Endothelial cell of umbilical vein (primary cell): ENCODE data around the gene AGBL4.

Source experiments
- POLR2A ChIP-seq: IDR thresholded peaks from 2 replicates; pipeline ENCODE4 v1.6.1; 2012; ENCODE audit warnings: low read depth, mild to moderate bottlenecking, control low read depth, low read length
- TF ChIP-seq, protein P1 (sequence below), 2 donors: IDR thresholded peaks; 1 replicate in 1 of 2; 2 replicates in 1 of 2; pipeline ENCODE4 v1.5.1; 2011; ENCODE audit warnings: low read length in 2 of 2, mild to moderate bottlenecking in 2 of 2, moderate library complexity in 2 of 2, control low read depth in 1 of 2, inconsistent platforms in 1 of 2, low read depth in 1 of 2; ENCODE audit not compliant: insufficient read depth in 1 of 2; ENCODE audit errors: extremely low read depth in 1 of 2

DNA sequence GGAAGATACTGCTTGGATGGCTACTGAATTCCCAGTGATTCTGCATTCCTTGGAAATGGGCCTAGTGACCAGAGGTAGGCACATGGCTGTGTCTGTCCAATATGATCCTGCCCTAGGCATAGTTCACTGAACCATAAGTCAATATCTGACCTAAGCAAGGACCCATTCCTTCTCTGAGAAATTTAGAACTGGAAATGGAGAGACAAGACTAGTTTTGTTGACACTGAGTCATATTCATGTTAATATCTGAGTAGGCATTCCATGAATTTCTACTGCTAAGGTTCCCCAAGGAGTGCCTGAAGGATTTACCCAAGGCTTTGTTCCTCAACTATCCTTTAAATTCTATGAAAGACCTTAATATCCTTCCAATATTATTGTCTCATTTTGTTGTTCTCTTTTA is 917.3 kb downstream of the AGBL4 start:
- TF ChIP-seq, protein P1, sequence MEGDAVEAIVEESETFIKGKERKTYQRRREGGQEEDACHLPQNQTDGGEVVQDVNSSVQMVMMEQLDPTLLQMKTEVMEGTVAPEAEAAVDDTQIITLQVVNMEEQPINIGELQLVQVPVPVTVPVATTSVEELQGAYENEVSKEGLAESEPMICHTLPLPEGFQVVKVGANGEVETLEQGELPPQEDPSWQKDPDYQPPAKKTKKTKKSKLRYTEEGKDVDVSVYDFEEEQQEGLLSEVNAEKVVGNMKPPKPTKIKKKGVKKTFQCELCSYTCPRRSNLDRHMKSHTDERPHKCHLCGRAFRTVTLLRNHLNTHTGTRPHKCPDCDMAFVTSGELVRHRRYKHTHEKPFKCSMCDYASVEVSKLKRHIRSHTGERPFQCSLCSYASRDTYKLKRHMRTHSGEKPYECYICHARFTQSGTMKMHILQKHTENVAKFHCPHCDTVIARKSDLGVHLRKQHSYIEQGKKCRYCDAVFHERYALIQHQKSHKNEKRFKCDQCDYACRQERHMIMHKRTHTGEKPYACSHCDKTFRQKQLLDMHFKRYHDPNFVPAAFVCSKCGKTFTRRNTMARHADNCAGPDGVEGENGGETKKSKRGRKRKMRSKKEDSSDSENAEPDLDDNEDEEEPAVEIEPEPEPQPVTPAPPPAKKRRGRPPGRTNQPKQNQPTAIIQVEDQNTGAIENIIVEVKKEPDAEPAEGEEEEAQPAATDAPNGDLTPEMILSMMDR (IDR thresholded peaks at IDR 0.05; ENCODE audit: extremely low read depth in 1 of 2, insufficient read depth in 1 of 2, low read depth in 1 of 2, low read length in 2 of 2), result no peak
- no peak for TF ChIP-seq POLR2A
